Bronchial epithelial cell (primary cell): ENCODE measurements around the gene CHN1. TPM values are rescaled to one million over a fixed set of nuclear protein-coding genes. Genes with fewer than 3 reads are reported as not detected.

ENCODE experiments used
- DNase-seq: peaks from one replicate; pipeline ENCODE4 v3.0.0-alpha.2; 2010; ENCODE audit warnings: low read depth
- FAIRE-seq: peaks from 2 replicates; lab custom pipeline; 2011; peaks lifted over from hg19 to GRCh38; lab: Jason Lieb, UNC
- H3K27me3 ChIP-seq: 2 replicates; pipeline ENCODE4 v1.5.1; 2011; ENCODE audit warnings: low read length; ENCODE audit not compliant: control insufficient read depth, insufficient read depth
- H3K36me3 ChIP-seq: 2 replicates; pipeline ENCODE4 v1.5.1; 2011; ENCODE audit warnings: low read length; ENCODE audit not compliant: control insufficient read depth, insufficient read depth
- H3K4me3 ChIP-seq: 2 replicates; pipeline ENCODE4 v1.5.1; 2011; ENCODE audit warnings: mild to moderate bottlenecking, low read depth, low read length, control low read depth
- CTCF ChIP-seq: IDR thresholded peaks from 2 replicates; pipeline ENCODE4 v1.5.1; 2011; ENCODE audit warnings: mild to moderate bottlenecking, moderate library complexity, low read length, control low read depth, inconsistent platforms; ENCODE audit not compliant: insufficient read depth, severe bottlenecking
- total RNA-seq: library from RNA; depleted of rRNA; stranded (reverse); fragments of >200 nt; gene quantifications from 2 replicates; pipeline ENCODE4 v1.2.1, GENCODE V29; 2014

The CHN1 gene
- total RNA-seq, 1 donor from 2014 or later = 2.6 TPM

DNA sequence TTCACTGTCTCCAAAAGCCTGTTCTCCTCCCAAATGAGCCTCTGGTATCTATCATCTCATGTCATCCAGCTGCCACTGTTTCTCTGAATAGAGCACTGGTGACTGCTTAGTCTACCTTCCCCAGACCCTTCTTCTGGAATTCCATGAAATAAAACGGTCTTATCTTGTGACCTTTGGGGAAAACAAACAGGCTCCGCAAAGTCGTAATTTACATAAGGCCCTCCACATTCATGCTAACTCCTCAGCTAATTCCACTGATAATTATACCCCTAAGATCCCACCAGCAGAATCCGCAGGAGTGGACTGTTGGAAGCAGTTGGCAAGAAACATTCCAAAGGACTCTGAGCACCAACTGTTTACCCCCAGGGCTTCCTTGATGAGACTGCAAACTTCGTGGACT, 33.9 kb upstream of the CHN1 start:
- DNase-seq = no peak
- H3K36me3 ChIP-seq = no peaks in the 10 kb centered on the region
- no peak for TF ChIP-seq CTCF
- H3K4me3 ChIP-seq = no peak overlapping the region
- no peaks in the 10 kb centered on the region for H3K27me3 ChIP-seq
- FAIRE-seq = no peak

DNA sequence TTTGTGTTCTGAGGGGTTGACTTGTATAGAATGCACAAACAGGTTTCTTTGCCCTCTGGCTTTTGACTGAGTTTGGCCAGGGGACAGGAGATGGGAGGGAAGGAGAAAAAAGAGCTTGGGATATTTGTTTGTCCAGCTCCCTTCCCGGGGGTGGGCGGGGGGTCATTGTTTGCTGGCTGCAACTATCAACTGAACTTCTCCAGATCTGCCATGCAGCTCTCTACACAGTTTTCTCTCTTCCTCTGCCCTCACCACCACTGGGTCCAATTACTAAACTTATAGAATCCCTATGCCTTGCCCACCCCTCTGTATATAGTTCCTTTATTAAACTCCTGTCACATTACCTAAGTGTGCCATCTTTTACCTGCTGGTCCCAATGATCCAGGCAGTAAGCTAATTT, 32.8 kb upstream of the CHN1 start:
- no peak for TF ChIP-seq CTCF
- DNase-seq (no peak), FAIRE-seq (no peak)
- Histone ChIP-seq H3K4me3 (no peak overlapping the region), H3K27me3 (no peaks in the 10 kb centered on the region), H3K36me3 (no peaks in the 10 kb centered on the region)

- Histone ChIP-seq H3K27me3 (no peaks in the 10 kb centered on the region), H3K4me3 (no peak overlapping the region), H3K36me3 (no peaks in the 10 kb centered on the region)
- no peak for FAIRE-seq
- DNase-seq = peak; percentile 47
- no peak for TF ChIP-seq CTCF
Observed at GRCh38 chr2:175036582-175037018, 31.4 kb upstream of the CHN1 start.

GRCh38 chr2:175035806-175036205, 30.6 kb upstream of the CHN1 start:
- FAIRE-seq (no peak), DNase-seq (no peak)
- Histone ChIP-seq H3K27me3 (no peaks in the 10 kb centered on the region), H3K36me3 (no peaks in the 10 kb centered on the region), H3K4me3 (no peak overlapping the region)
- no peak for TF ChIP-seq CTCF

DNA sequence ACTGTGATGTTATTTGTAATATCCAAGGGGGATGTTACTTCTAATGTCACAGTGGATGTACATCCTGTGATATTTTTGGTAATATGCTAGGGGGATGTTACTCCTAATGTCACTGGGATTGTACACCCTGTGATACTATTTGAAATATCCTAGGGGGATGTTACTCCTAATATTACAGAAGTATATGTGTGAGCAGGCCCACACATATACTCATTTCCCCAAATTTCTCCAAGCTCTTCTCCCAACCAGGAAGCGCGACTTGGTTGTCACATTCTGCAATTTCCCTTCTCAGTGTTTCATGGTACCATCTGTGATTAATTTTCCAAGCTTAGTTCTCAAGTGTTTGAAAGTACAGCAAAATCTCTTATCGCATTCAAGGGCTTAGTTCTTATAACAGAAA, 29.5 kb upstream of the CHN1 start:
- Histone ChIP-seq H3K36me3 (no peaks in the 10 kb centered on the region), H3K27me3 (no peaks in the 10 kb centered on the region), H3K4me3 (no peak overlapping the region)
- DNase-seq (no peak), FAIRE-seq (no peak)
- TF ChIP-seq CTCF = no peak
